LNCaP clone FGC (cell line): ENCODE results near the gene MARK1.
A peak's percentile ranks its signal among the peaks of the same experiment; 100 is the strongest.
"Not testable (repeated sequence)": the region's sequence is repeated elsewhere in the genome, so short reads cannot be mapped to it uniquely, and the experiment has no call there.

Experiments
- DNase-seq: peaks from one replicate; pipeline ENCODE4 v3.0.0-alpha.2; 2011; ENCODE audit warnings: low read depth
- H3K4me3 ChIP-seq: 2 replicates; pipeline ENCODE4 v1.5.1; 2011; ENCODE audit warnings: mild to moderate bottlenecking, low read depth, low read length, control low read depth
- CTCF ChIP-seq: IDR thresholded peaks from 2 replicates; pipeline ENCODE4 v1.5.1; 2012; ENCODE audit warnings: mild to moderate bottlenecking; ENCODE audit not compliant: control insufficient read depth, insufficient read depth; ENCODE audit errors: extremely low read depth

Gene MARK1

GRCh38 chr1:220670365-220670764 lies 142.4 kb downstream of the MARK1 start:
- no peak overlapping the region for H3K4me3 ChIP-seq
- no peak for TF ChIP-seq CTCF

GRCh38 chr1:220673921-220674320 lies 146.0 kb downstream of the MARK1 start:
- DNase-seq = no peak
- H3K4me3 ChIP-seq = no peak overlapping the region
- TF ChIP-seq CTCF = no peak

More at GRCh38 chr1:220670365-220670764, 142.4 kb downstream of the MARK1 start:
- no peak for DNase-seq

- TF ChIP-seq CTCF = no peak
- no peak for DNase-seq
- no peak overlapping the region for H3K4me3 ChIP-seq
Measured at GRCh38 chr1:220677251-220677650, 149.3 kb downstream of the MARK1 start.

- no peak for DNase-seq
- no peak overlapping the region for H3K4me3 ChIP-seq
- peak; percentile 72 for TF ChIP-seq CTCF
Measured at GRCh38 chr1:220680085-220680687, 152.2 kb downstream of the MARK1 start.

GRCh38 chr1:220681220-220681880 lies 153.4 kb downstream of the MARK1 start:
- no peak overlapping the region for H3K4me3 ChIP-seq
- no peak for TF ChIP-seq CTCF
- no peak for DNase-seq

GRCh38 chr1:220682901-220683576 lies 155.1 kb downstream of the MARK1 start:
- TF ChIP-seq CTCF = no peak
- DNase-seq = no peak
- no peak overlapping the region for H3K4me3 ChIP-seq

- not testable (repeated sequence) for H3K4me3 ChIP-seq, DNase-seq
Measured at GRCh38 chr1:220683716-220684115, 155.8 kb downstream of the MARK1 start.
